H1 (cell line): ENCODE data around the gene ZNF608. TPM values are rescaled to one million over a fixed set of nuclear protein-coding genes. Genes with fewer than 3 reads are reported as not detected.

Source experiments
- BRCA1 ChIP-seq: IDR thresholded peaks from 2 replicates; pipeline ENCODE4 v1.6.1; 2012; ENCODE audit warnings: low read depth, low read length, improper control_type of control experiment
- EZH2 ChIP-seq: fragments of 200-600 bp; sonication (generic); IDR thresholded peaks from 2 replicates; pipeline ENCODE4 v1.7.1; 2012; ENCODE audit warnings: low read depth, mild to moderate bottlenecking, moderate library complexity, low read length, inconsistent platforms; ENCODE audit not compliant: severe bottlenecking
- GABPA ChIP-seq: IDR thresholded peaks from 2 replicates; pipeline ENCODE4 v1.6.1; 2011; ENCODE audit warnings: mild to moderate bottlenecking, low read length, moderate library complexity, borderline replicate concordance; ENCODE audit not compliant: insufficient read depth
- JUN ChIP-seq: IDR thresholded peaks from 2 replicates; pipeline ENCODE4 v1.6.1; 2011; ENCODE audit warnings: low read depth, mild to moderate bottlenecking, improper control_type of control experiment, low read length
- JUND ChIP-seq: IDR thresholded peaks from 2 replicates; pipeline ENCODE4 v1.6.1; 2011; ENCODE audit warnings: mild to moderate bottlenecking, improper control_type of control experiment, low read length
- RAD21 ChIP-seq, 2 experiments: IDR thresholded peaks in 1 of 2; conservative IDR thresholded peaks in 1 of 2; 2 replicates each; pipeline ENCODE4 v1.6.1; 2011; ENCODE audit warnings: low read depth in 2 of 2, low read length in 2 of 2, improper control_type of control experiment in 1 of 2, inconsistent platforms in 1 of 2, mild to moderate bottlenecking in 1 of 2, moderate library complexity in 1 of 2
- RBBP5 ChIP-seq: IDR thresholded peaks from 2 replicates; pipeline ENCODE4 v1.7.1; 2012; ENCODE audit warnings: low read depth, mild to moderate bottlenecking, inconsistent platforms, low read length, moderate library complexity, borderline replicate concordance
- TAF1 ChIP-seq: IDR thresholded peaks from 2 replicates; pipeline ENCODE4 v1.6.1; 2011; ENCODE audit warnings: mild to moderate bottlenecking, low read depth, low read length
- polyA plus RNA-seq, 7 experiments: library from polyadenylated mRNA; depleted of rRNA in 3 of 7; stranded (reverse) in 5 of 7; unstranded in 2 of 7; fragments of >200 nt in 5 of 7; fragments of 200-250 nt in 2 of 7; gene quantifications; 1 replicate in 5 of 7; 2 replicates in 1 of 7; 4 replicates in 1 of 7; pipeline versions ENCODE4 v1.2.1 to v1.2.3, GENCODE V29; 2011 to 2013; ENCODE audit warnings: missing spikeins in 2 of 7, mixed read lengths in 2 of 7
- total RNA-seq: library from RNA; stranded (reverse); fragmentation: NEBNext Ultra II Directional; extraction: Animal tissue kit (Norgen Biotek cat#: 25700); gene quantifications from 2 replicates; pipeline ENCODE4 v1.2.1, GENCODE V29; 2021
- TF ChIP-seq, protein P1 (sequence below): fragments of 300-600 bp; sonication (generic); IDR thresholded peaks from 2 replicates; pipeline ENCODE4 v1.7.1; 2012; ENCODE audit warnings: low read length, moderate library complexity, mild to moderate bottlenecking, inconsistent platforms; ENCODE audit not compliant: insufficient replicate concordance
- TF ChIP-seq, protein P2 (sequence below): IDR thresholded peaks from 2 replicates; pipeline ENCODE4 v1.6.1; 2012; ENCODE audit warnings: low read length, inconsistent platforms

The ZNF608 gene
- total and polyA plus RNA-seq, 2 of the 8 experiments (the other 6 are each of a cell fraction or from before 2014, with no cell fraction given): 17.2 to 40.8 TPM

- TF ChIP-seq, protein P1, sequence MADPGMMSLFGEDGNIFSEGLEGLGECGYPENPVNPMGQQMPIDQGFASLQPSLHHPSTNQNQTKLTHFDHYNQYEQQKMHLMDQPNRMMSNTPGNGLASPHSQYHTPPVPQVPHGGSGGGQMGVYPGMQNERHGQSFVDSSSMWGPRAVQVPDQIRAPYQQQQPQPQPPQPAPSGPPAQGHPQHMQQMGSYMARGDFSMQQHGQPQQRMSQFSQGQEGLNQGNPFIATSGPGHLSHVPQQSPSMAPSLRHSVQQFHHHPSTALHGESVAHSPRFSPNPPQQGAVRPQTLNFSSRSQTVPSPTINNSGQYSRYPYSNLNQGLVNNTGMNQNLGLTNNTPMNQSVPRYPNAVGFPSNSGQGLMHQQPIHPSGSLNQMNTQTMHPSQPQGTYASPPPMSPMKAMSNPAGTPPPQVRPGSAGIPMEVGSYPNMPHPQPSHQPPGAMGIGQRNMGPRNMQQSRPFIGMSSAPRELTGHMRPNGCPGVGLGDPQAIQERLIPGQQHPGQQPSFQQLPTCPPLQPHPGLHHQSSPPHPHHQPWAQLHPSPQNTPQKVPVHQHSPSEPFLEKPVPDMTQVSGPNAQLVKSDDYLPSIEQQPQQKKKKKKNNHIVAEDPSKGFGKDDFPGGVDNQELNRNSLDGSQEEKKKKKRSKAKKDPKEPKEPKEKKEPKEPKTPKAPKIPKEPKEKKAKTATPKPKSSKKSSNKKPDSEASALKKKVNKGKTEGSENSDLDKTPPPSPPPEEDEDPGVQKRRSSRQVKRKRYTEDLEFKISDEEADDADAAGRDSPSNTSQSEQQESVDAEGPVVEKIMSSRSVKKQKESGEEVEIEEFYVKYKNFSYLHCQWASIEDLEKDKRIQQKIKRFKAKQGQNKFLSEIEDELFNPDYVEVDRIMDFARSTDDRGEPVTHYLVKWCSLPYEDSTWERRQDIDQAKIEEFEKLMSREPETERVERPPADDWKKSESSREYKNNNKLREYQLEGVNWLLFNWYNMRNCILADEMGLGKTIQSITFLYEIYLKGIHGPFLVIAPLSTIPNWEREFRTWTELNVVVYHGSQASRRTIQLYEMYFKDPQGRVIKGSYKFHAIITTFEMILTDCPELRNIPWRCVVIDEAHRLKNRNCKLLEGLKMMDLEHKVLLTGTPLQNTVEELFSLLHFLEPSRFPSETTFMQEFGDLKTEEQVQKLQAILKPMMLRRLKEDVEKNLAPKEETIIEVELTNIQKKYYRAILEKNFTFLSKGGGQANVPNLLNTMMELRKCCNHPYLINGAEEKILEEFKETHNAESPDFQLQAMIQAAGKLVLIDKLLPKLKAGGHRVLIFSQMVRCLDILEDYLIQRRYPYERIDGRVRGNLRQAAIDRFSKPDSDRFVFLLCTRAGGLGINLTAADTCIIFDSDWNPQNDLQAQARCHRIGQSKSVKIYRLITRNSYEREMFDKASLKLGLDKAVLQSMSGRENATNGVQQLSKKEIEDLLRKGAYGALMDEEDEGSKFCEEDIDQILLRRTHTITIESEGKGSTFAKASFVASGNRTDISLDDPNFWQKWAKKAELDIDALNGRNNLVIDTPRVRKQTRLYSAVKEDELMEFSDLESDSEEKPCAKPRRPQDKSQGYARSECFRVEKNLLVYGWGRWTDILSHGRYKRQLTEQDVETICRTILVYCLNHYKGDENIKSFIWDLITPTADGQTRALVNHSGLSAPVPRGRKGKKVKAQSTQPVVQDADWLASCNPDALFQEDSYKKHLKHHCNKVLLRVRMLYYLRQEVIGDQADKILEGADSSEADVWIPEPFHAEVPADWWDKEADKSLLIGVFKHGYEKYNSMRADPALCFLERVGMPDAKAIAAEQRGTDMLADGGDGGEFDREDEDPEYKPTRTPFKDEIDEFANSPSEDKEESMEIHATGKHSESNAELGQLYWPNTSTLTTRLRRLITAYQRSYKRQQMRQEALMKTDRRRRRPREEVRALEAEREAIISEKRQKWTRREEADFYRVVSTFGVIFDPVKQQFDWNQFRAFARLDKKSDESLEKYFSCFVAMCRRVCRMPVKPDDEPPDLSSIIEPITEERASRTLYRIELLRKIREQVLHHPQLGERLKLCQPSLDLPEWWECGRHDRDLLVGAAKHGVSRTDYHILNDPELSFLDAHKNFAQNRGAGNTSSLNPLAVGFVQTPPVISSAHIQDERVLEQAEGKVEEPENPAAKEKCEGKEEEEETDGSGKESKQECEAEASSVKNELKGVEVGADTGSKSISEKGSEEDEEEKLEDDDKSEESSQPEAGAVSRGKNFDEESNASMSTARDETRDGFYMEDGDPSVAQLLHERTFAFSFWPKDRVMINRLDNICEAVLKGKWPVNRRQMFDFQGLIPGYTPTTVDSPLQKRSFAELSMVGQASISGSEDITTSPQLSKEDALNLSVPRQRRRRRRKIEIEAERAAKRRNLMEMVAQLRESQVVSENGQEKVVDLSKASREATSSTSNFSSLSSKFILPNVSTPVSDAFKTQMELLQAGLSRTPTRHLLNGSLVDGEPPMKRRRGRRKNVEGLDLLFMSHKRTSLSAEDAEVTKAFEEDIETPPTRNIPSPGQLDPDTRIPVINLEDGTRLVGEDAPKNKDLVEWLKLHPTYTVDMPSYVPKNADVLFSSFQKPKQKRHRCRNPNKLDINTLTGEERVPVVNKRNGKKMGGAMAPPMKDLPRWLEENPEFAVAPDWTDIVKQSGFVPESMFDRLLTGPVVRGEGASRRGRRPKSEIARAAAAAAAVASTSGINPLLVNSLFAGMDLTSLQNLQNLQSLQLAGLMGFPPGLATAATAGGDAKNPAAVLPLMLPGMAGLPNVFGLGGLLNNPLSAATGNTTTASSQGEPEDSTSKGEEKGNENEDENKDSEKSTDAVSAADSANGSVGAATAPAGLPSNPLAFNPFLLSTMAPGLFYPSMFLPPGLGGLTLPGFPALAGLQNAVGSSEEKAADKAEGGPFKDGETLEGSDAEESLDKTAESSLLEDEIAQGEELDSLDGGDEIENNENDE: no peak
- TF ChIP-seq TAF1: no peak
- TF ChIP-seq BRCA1: no peak
- no peak for TF ChIP-seq RAD21 (IDR thresholded peaks at IDR 0.05 in 1 of 2, conservative IDR thresholded peaks at IDR 0.05 in 1 of 2; ENCODE audit: low read depth in 2 of 2, low read length in 2 of 2)
- TF ChIP-seq JUND: no peak
- TF ChIP-seq RBBP5: no peak
- TF ChIP-seq GABPA: no peak
- TF ChIP-seq EZH2: no peak
- no peak for TF ChIP-seq JUN
- TF ChIP-seq, protein P2, sequence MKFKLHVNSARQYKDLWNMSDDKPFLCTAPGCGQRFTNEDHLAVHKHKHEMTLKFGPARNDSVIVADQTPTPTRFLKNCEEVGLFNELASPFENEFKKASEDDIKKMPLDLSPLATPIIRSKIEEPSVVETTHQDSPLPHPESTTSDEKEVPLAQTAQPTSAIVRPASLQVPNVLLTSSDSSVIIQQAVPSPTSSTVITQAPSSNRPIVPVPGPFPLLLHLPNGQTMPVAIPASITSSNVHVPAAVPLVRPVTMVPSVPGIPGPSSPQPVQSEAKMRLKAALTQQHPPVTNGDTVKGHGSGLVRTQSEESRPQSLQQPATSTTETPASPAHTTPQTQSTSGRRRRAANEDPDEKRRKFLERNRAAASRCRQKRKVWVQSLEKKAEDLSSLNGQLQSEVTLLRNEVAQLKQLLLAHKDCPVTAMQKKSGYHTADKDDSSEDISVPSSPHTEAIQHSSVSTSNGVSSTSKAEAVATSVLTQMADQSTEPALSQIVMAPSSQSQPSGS: no peak
Observed at GRCh38 chr5:124698770-124699169, 47.7 kb downstream of the ZNF608 start (continued).
